Measurements from ENCODE around the gene NODAL. TPM values are rescaled to one million over a fixed set of nuclear protein-coding genes. Genes with fewer than 3 reads are reported as not detected.

Gene NODAL
- total RNA-seq, 1 donor from 2014 or later, result not detected

DNA sequence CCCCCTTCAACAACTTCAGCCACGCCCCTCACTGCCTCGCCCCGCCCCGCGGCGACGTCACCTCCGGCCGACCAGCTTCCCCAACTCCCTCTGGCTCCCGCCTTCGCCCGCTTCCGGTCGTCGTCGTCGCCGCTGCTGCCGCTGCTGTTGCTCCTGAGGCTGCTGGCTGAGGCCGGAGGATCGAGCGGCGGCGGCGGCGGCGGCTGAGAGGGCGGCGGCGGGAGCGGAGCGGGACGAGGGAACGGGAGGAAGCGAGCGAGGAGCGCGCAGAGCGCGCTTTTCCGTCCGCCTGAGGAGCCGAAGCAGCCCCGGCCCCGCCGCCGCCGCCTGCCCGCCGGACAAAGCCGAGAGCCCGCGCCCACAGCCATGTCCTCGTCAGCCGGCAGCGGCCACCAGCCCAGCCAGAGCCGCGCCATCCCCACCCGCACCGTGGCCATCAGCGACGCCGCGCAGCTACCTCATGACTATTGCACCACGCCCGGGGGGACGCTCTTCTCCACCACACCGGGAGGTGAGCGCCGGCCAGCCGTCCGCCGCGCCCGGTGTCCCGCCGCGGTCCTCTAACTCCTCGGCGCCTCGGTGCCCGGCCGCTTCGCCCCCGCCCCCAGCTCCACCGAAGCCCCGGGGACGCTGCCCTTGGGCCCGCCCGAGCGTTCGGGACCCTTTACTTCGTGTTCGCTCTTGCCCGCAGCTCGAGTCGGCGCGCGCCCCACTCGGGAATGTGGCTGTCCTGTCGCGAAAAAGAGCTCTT lies 37.3 kb downstream of the NODAL start, which contains the start of gene EIF4EBP2:
EIF4EBP2 (plus strand) TSS at position 110 of the 751 bp plus-strand sequence; CDS start at position 367, 257 bp downstream.
- ChIA-PET POLR2A (interaction anchor here (0.7 to 1.7 kb wide), 13 partner anchors 13 to 1291 kb away, joined by 3 to 8 read pairs (median 4); partner anchors contain the start of genes PPA1, SAR1A and TYSND1), CTCF (interaction anchor here (0.6 to 2.1 kb wide), 7 partner anchors 25 to 258 kb away, joined by 3 to 9 read pairs (median 5); partner anchors contain the start of gene TYSND1)
- ATAC-seq (ENCODE audit: low read depth), result peak; percentile 98
- H3K4me3 Mint-ChIP-seq, result peak within 1 kb of the TSS; percentile 92
- H3K27me3 Mint-ChIP-seq, result no peaks in the 10 kb centered on the region
- peaks cover 9% of the 10 kb centered on the region for H3K36me3 Mint-ChIP-seq (ENCODE audit: low read depth)
- H3K27ac Mint-ChIP-seq, result peak within 1 kb of the TSS; percentile 80
- peak; percentile 100 for DNase-seq
- peaks cover 32% of the 10 kb centered on the region for H3K4me1 Mint-ChIP-seq
- intact Hi-C loops (cut with micrococcal nuclease), result loop anchor here (1.0 to 5.0 kb wide), 8 partner anchors 22 to 484 kb away; partner anchors contain the start of genes LRRC20, PCBD1, PPA1 and SAR1A
- no peaks in the 10 kb centered on the region for H3K9me3 Mint-ChIP-seq
- no peak for TF ChIP-seq CTCF (IDR thresholded peaks at IDR 0.05)

DNA sequence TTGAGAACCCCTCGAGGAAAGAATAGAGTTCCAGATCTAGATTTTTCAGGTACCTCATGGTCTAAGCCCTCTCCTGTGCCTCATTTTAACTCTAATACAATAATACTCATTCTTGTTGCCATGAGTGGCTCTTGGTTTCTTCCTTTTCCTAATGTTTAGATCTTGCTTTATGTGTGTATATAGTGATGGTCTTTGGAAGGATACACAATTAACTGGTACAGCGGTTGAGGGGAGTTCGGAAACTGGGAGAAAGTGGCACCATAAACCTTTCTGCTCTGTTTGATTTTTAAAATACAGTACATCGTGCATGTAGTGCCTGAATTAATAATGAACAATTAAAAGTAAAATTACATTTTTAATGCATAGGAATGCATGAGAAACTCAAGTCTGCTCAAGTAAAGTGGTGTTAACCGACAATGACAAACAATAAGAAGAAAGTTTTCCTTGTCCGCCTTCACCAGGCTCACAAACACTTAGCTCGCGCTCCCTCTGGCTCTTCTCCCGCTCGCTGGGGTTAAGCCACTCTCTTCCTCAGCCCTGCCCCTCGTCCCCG lies 37.9 kb downstream of the NODAL start:
- ChIA-PET POLR2A (interaction anchor here (0.7 to 1.9 kb wide), 13 partner anchors 14 to 1290 kb away, joined by 3 to 8 read pairs (median 4); partner anchors contain the start of genes PPA1, SAR1A and TYSND1), CTCF (interaction anchor here (1.5 to 2.1 kb wide), 2 partner anchors 39 to 182 kb away, joined by 6 to 9 read pairs; no protein-coding TSS in a partner anchor)
- no peak for DNase-seq
- Mint-ChIP-seq H3K4me1 (peaks cover 30% of the 10 kb centered on the region), H3K27me3 (no peaks in the 10 kb centered on the region), H3K27ac (peak overlapping the region; percentile 80), H3K36me3 (ENCODE audit: low read depth) (peaks cover 6% of the 10 kb centered on the region), H3K9me3 (no peaks in the 10 kb centered on the region), H3K4me3 (peak overlapping the region; percentile 92)
- intact Hi-C loops (cut with micrococcal nuclease), result loop anchor here (1.0 to 5.0 kb wide), 8 partner anchors 21 to 485 kb away; partner anchors contain the start of genes LRRC20, PCBD1, PPA1 and SAR1A
- TF ChIP-seq CTCF (IDR thresholded peaks at IDR 0.05), result no peak
- ATAC-seq (ENCODE audit: low read depth), result no peak

- Mint-ChIP-seq H3K27ac (no peak overlapping the region), H3K36me3 (ENCODE audit: low read depth) (peaks cover 2% of the 10 kb centered on the region), H3K4me1 (peaks cover 6% of the 10 kb centered on the region), H3K4me3 (no peak overlapping the region), H3K27me3 (no peaks in the 10 kb centered on the region), H3K9me3 (no peaks in the 10 kb centered on the region)
- ChIA-PET CTCF (no interaction called here), POLR2A (no interaction called here)
- DNase-seq (no peak), ATAC-seq (ENCODE audit: low read depth) (no peak)
- intact Hi-C loops (cut with micrococcal nuclease), result no loop called here
- no peak for TF ChIP-seq CTCF (IDR thresholded peaks at IDR 0.05)
These were observed 42.3 kb downstream of the NODAL start for GRCh38 chr10:70399177-70399576.

DNA sequence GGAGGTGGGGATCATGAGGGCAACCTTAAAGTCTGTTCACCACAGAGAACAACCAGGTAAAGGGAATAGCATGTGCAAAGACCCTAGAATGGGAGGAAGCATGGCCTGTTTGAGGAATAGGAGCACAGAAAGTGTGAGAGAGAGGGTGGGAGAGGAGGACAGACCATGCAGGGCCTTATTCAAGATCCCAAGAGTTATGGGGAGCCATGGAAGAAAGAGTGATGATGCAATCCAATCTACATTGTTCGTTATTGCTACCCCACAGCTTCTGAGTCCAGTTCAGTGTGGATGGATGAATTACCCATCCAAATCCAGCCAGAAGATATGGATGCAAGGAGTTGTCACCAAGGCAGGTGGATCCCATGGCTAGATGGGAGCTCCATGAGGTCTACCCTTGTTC lies 45.3 kb downstream of the NODAL start:
- no peak for TF ChIP-seq CTCF (IDR thresholded peaks at IDR 0.05)
- no peak for DNase-seq
- Mint-ChIP-seq H3K36me3 (ENCODE audit: low read depth) (no peaks in the 10 kb centered on the region), H3K27me3 (peaks cover 6% of the 10 kb centered on the region), H3K4me1 (no peaks in the 10 kb centered on the region), H3K9me3 (no peaks in the 10 kb centered on the region), H3K27ac (no peak overlapping the region), H3K4me3 (no peak overlapping the region)
- no peak for ATAC-seq (ENCODE audit: low read depth)
- CTCF ChIA-PET, result no interaction called here
- POLR2A ChIA-PET, result interaction anchor here (1.1 kb wide), 1 partner anchor 250 kb away, joined by 3 read pairs; the partner anchor contains the start of gene TYSND1
- intact Hi-C loops (cut with micrococcal nuclease), result no loop called here

GRCh38 chr10:70391654-70392053 lies 49.8 kb downstream of the NODAL start:
- H3K36me3 Mint-ChIP-seq (ENCODE audit: low read depth), result no peaks in the 10 kb centered on the region
- no peak for TF ChIP-seq CTCF (IDR thresholded peaks at IDR 0.05)
- no peak overlapping the region for H3K4me3 Mint-ChIP-seq
- H3K4me1 Mint-ChIP-seq, result peaks cover 5% of the 10 kb centered on the region
- ATAC-seq (ENCODE audit: low read depth) (no peak), DNase-seq (no peak)
- intact Hi-C loops (cut with micrococcal nuclease), result no loop called here
- H3K27ac Mint-ChIP-seq, result no peak overlapping the region
- CTCF ChIA-PET, result no interaction called here
- H3K9me3 Mint-ChIP-seq, result no peaks in the 10 kb centered on the region
- peaks cover 11% of the 10 kb centered on the region for H3K27me3 Mint-ChIP-seq
- POLR2A ChIA-PET, result no interaction called here

All from activated B cell treated with CpG ODN at 0.5 μM for 24 hours (primary cell).